Activated CD8-positive, alpha-beta T cell treated with anti-CD3 and anti-CD28 coated beads for 36 hours (primary cell): ENCODE measurements around the gene TACC3. TPM values are rescaled to one million over a fixed set of nuclear protein-coding genes. Genes with fewer than 3 reads are reported as not detected.
A peak's percentile ranks its signal among the peaks of the same experiment; 100 is the strongest.

Experiments used
- ATAC-seq: fragments of 200-7000 bp; cut with Tn5 transposase; one replicate; pipeline ENCODE4 v1.10.0; 2021; ENCODE audit warnings: mild to moderate bottlenecking, moderate library complexity
- CTCF ChIA-PET: fragments of 350-600 bp; sonication (Branson Sonifier 250); formaldehyde crosslinking; loops from one replicate; lab custom pipeline; 2021; ENCODE audit warnings: antibody characterized with exemption; lab: Charles Lee
- POLR2A ChIA-PET: fragments of 350-600 bp; sonication (Branson Sonifier 250); formaldehyde crosslinking; loops from one replicate; lab custom pipeline; 2021; ENCODE audit warnings: antibody characterized with exemption; lab: Charles Lee
- DNase-seq: peaks from one replicate; pipeline ENCODE4 v3.0.0-alpha.2; 2020
- H3K27ac Mint-ChIP-seq: one replicate; pipeline ENCODE4 v1.8.0; 2021; ENCODE audit warnings: mild to moderate bottlenecking, mixed read lengths
- H3K27me3 Mint-ChIP-seq: one replicate; pipeline ENCODE4 v1.8.0; 2021; ENCODE audit warnings: mixed read lengths
- H3K36me3 Mint-ChIP-seq: one replicate; pipeline ENCODE4 v1.8.0; 2021; ENCODE audit warnings: low read depth, mixed read lengths
- H3K4me1 Mint-ChIP-seq: one replicate; pipeline ENCODE4 v1.8.0; 2021; ENCODE audit warnings: low read depth, mixed read lengths
- H3K4me3 Mint-ChIP-seq: one replicate; pipeline ENCODE4 v1.8.0; 2021; ENCODE audit warnings: mild to moderate bottlenecking, moderate library complexity, mixed read lengths
- H3K9me3 Mint-ChIP-seq: one replicate; pipeline ENCODE4 v1.8.0; 2021; ENCODE audit warnings: mixed read lengths
- intact Hi-C: fragments of 100-400 bp; cut with micrococcal nuclease; formaldehyde crosslinking; loops from one replicate; pipeline ENCODE4 v1.10.0; 2022
- total RNA-seq, 2 experiments: library from RNA; stranded (reverse); gene quantifications; one replicate each; pipeline ENCODE4 v1.2.3, GENCODE V29; 2021
- TF ChIP-seq, protein P1 (sequence below): fragments of 200-600 bp; IDR thresholded peaks from one replicate; pipeline ENCODE4 v1.8.0; 2022; ENCODE audit warnings: antibody characterized with exemption, mild to moderate bottlenecking

TACC3 gene
- total RNA-seq, 2 experiments from 2014 or later, result 190 to 200 TPM

- POLR2A ChIA-PET, result no interaction called here
- no peaks in the 10 kb centered on the region for H3K36me3 Mint-ChIP-seq
- no peak for ATAC-seq
- peaks cover 4% of the 10 kb centered on the region for H3K27me3 Mint-ChIP-seq
- intact Hi-C loops, result no loop called here
- TF ChIP-seq, protein P1, sequence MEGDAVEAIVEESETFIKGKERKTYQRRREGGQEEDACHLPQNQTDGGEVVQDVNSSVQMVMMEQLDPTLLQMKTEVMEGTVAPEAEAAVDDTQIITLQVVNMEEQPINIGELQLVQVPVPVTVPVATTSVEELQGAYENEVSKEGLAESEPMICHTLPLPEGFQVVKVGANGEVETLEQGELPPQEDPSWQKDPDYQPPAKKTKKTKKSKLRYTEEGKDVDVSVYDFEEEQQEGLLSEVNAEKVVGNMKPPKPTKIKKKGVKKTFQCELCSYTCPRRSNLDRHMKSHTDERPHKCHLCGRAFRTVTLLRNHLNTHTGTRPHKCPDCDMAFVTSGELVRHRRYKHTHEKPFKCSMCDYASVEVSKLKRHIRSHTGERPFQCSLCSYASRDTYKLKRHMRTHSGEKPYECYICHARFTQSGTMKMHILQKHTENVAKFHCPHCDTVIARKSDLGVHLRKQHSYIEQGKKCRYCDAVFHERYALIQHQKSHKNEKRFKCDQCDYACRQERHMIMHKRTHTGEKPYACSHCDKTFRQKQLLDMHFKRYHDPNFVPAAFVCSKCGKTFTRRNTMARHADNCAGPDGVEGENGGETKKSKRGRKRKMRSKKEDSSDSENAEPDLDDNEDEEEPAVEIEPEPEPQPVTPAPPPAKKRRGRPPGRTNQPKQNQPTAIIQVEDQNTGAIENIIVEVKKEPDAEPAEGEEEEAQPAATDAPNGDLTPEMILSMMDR, result no peak
- H3K27ac Mint-ChIP-seq, result no peak overlapping the region
- DNase-seq, result no peak
- CTCF ChIA-PET, result interaction anchor here (0.9 kb wide), 1 partner anchor 24 kb away, joined by 3 read pairs; no protein-coding TSS in a partner anchor
- H3K4me3 Mint-ChIP-seq, result no peak overlapping the region
- H3K4me1 Mint-ChIP-seq, result peaks cover 4% of the 10 kb centered on the region
- no peaks in the 10 kb centered on the region for H3K9me3 Mint-ChIP-seq
Measured at GRCh38 chr4:1750381-1751154, 29.2 kb downstream of the TACC3 start.

GRCh38 chr4:1751155-1751918 is 30.0 kb downstream of the TACC3 start:
- no peak for ATAC-seq
- CTCF ChIA-PET, result interaction anchor here (0.7 to 1.8 kb wide), 7 partner anchors 16 to 148 kb away, joined by 3 to 25 read pairs (median 3); no protein-coding TSS in a partner anchor
- intact Hi-C loops, result no loop called here
- Mint-ChIP-seq H3K4me1 (peaks cover 4% of the 10 kb centered on the region), H3K36me3 (no peaks in the 10 kb centered on the region), H3K27me3 (peaks cover 4% of the 10 kb centered on the region), H3K27ac (no peak overlapping the region), H3K4me3 (no peak overlapping the region), H3K9me3 (no peaks in the 10 kb centered on the region)
- DNase-seq, result no peak
- POLR2A ChIA-PET, result no interaction called here
- TF ChIP-seq, protein P1, result no peak

DNA sequence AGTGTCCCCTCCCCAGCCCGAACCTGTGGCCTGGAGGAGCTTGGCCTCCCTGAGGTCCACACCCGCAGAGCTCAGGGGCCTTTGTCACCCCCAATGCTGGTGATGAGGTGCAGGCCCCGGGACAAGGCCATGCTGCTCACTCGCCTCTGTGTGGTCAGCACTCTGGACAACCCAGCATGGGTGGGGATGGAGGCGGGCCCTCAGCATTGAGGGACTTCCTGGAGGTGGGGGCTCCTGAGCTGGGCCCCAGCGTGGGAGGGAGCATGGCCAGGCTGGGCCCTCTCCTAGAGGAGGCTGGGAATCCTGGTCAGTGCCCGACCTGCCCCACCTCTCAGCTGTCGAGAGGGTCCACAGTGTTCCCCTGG is 30.6 kb downstream of the TACC3 start:
- H3K4me3 Mint-ChIP-seq, result no peak overlapping the region
- intact Hi-C loops, result no loop called here
- no peak for DNase-seq
- H3K4me1 Mint-ChIP-seq, result peaks cover 4% of the 10 kb centered on the region
- H3K9me3 Mint-ChIP-seq, result no peaks in the 10 kb centered on the region
- H3K27ac Mint-ChIP-seq, result no peak overlapping the region
- TF ChIP-seq, protein P1, result no peak
- H3K36me3 Mint-ChIP-seq, result no peaks in the 10 kb centered on the region
- CTCF ChIA-PET, result interaction anchor here (0.7 to 1.8 kb wide), 6 partner anchors 16 to 147 kb away, joined by 3 to 25 read pairs (median 4); no protein-coding TSS in a partner anchor
- POLR2A ChIA-PET, result interaction anchor here (1.2 kb wide), 1 partner anchor 8 kb away, joined by 3 read pairs; no protein-coding TSS in a partner anchor
- peaks cover 4% of the 10 kb centered on the region for H3K27me3 Mint-ChIP-seq
- ATAC-seq, result no peak

- Mint-ChIP-seq H3K4me3 (no peak overlapping the region), H3K4me1 (peaks cover 4% of the 10 kb centered on the region), H3K27ac (peak overlapping the region; percentile 11), H3K9me3 (no peaks in the 10 kb centered on the region), H3K36me3 (no peaks in the 10 kb centered on the region), H3K27me3 (peaks cover 4% of the 10 kb centered on the region)
- ATAC-seq (peak; percentile 75), DNase-seq (peak; percentile 81)
- CTCF ChIA-PET, result interaction anchor here (0.7 to 1.8 kb wide), 8 partner anchors 13 to 147 kb away, joined by 3 to 25 read pairs (median 3); no protein-coding TSS in a partner anchor
- intact Hi-C loops, result no loop called here
- POLR2A ChIA-PET, result interaction anchor here (1.2 kb wide), 1 partner anchor 9 kb away, joined by 3 read pairs; no protein-coding TSS in a partner anchor
- TF ChIP-seq, protein P1, result no peak
Measured at GRCh38 chr4:1752284-1753041, 31.1 kb downstream of the TACC3 start.
